Esophagus muscularis mucosa (tissue), 3 donors: Measurements from ENCODE around the gene TMEM255B.

Source experiments
- POLR2A ChIP-seq: fragments of 450-650 bp; IDR thresholded peaks from one replicate; pipeline ENCODE4 v1.6.1; 2017; ENCODE audit warnings: antibody characterized with exemption, moderate library complexity, mild to moderate bottlenecking, low read depth
- TF ChIP-seq, protein P1 (sequence below), 3 experiments: fragments of 200-600 bp in 2 of 3; fragments of 450-650 bp in 1 of 3; sonication (generic) in 2 of 3; IDR thresholded peaks; one replicate each; pipeline ENCODE4 v1.5.1; 2017 to 2019; ENCODE audit warnings: antibody characterized with exemption in 3 of 3, mild to moderate bottlenecking in 2 of 3, moderate library complexity in 1 of 3

DNA sequence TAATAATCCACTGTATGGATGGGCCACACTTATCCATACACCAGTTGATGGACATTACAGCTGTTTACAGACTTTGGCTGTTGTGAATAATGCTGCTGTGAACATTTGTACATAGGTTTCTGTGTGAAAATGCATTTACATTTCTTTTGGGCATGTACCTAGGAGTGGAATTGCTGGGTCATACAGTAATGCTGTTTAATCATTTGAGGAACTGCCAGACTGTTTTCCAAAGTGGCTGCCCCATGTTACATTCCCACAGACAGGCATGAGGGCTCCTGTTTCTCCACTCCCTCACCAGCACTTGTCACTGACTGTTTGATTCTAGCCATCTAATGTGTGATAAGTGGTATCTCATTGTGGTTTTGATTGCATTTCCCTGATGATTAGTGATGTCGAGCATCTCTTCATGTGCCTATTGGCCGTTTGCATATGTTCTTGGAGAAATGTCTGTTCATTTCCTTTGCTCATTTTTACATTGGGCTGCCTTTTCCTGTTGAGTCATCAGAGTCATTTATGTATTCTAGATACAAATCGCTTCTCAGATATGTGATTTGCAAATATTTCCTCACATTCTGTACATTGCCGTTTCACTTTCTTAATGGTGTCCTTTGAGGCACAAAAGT is 12.8 kb downstream of the TMEM255B start:
- TF ChIP-seq, protein P1, sequence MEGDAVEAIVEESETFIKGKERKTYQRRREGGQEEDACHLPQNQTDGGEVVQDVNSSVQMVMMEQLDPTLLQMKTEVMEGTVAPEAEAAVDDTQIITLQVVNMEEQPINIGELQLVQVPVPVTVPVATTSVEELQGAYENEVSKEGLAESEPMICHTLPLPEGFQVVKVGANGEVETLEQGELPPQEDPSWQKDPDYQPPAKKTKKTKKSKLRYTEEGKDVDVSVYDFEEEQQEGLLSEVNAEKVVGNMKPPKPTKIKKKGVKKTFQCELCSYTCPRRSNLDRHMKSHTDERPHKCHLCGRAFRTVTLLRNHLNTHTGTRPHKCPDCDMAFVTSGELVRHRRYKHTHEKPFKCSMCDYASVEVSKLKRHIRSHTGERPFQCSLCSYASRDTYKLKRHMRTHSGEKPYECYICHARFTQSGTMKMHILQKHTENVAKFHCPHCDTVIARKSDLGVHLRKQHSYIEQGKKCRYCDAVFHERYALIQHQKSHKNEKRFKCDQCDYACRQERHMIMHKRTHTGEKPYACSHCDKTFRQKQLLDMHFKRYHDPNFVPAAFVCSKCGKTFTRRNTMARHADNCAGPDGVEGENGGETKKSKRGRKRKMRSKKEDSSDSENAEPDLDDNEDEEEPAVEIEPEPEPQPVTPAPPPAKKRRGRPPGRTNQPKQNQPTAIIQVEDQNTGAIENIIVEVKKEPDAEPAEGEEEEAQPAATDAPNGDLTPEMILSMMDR (IDR thresholded peaks at IDR 0.05): no peak
- TF ChIP-seq POLR2A: no peak
